ENCODE data around the gene SLC8A3. TPM values are rescaled to one million over a fixed set of nuclear protein-coding genes. Genes with fewer than 3 reads are reported as not detected.

SLC8A3 gene
- total and polyA plus RNA-seq, 2 donors (not counting 3 experiments of a cell fraction or from before 2014, with no cell fraction given) = not detected

DNA sequence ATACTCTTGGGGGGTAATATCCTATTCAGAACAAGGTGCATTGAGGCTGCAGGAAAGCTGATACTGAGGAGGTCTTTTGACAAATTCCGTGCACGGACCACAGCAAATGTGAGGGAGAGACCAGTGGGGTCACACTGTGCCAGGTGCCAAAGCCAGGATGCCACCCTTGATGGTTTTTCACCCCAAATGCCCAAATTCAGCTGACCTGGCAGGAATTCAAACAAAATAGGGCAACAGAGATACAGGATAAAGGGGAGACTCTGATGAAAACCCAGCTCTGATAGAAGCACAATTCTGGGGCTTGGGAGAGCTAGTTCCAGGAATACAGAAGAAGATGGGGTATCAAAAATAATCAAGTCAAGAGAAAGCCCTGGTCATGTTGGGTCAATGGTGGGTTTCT lies 55.3 kb downstream of the SLC8A3 start:
- H3K36me3 ChIP-seq (ENCODE audit: control insufficient read depth in 2 of 2, extremely low read depth in 1 of 2, insufficient read depth in 2 of 2, low read length in 2 of 2) = no peaks in the 10 kb centered on the region
- CTCF ChIA-PET = no interaction called here
- no peak overlapping the region for H3K27ac ChIP-seq (ENCODE audit: insufficient read depth, low read depth, low read length)
- FAIRE-seq = no peak
- H3K9me1 ChIP-seq (replicated peaks; ENCODE audit: control insufficient read depth, extremely low read depth, insufficient read depth, low read length) = no peaks in the 10 kb centered on the region
- H3K4me2 ChIP-seq (ENCODE audit: insufficient read depth, low read length) = no peak overlapping the region
- no peak overlapping the region for H3K4me3 ChIP-seq (replicated peaks in 1 of 3; ENCODE audit: insufficient read depth in 1 of 3, low read depth in 1 of 3, low read length in 3 of 3)
- H3K27me3 ChIP-seq (ENCODE audit: control insufficient read depth in 2 of 2, insufficient read depth in 2 of 2, low read length in 2 of 2) = no peaks in the 10 kb centered on the region
- no peaks in the 10 kb centered on the region for H3K9me3 ChIP-seq (replicated peaks; ENCODE audit: control insufficient read depth, insufficient read depth, low read length)
- H3K4me1 ChIP-seq (ENCODE audit: control insufficient read depth, extremely low read depth, insufficient read depth, low read length) = no peaks in the 10 kb centered on the region
- H4K20me1 ChIP-seq (replicated peaks; ENCODE audit: control insufficient read depth, extremely low read depth, insufficient read depth, low read length) = no peaks in the 10 kb centered on the region
- dilution Hi-C loops (cut with MboI; ENCODE audit: extremely low pct_ligation_motif_present, low sequenced_read_pairs) = no loop called here
- no peaks in the 10 kb centered on the region for H3K79me2 ChIP-seq (ENCODE audit: control insufficient read depth, insufficient read depth, low read length)
- H2AFZ ChIP-seq (ENCODE audit: low read depth, low read length) = no peak overlapping the region
- no peak for TF ChIP-seq GATA2 (IDR thresholded peaks at IDR 0.05; ENCODE audit: insufficient read depth, insufficient read length, low read depth, low read length)
- no peak for TF ChIP-seq MYC (IDR thresholded peaks at IDR 0.05; ENCODE audit: low read depth, low read length)
- TF ChIP-seq POLR2AphosphoS5 (IDR thresholded peaks at IDR 0.05; ENCODE audit: insufficient read depth, low read depth, low read length) = no peak
- TF ChIP-seq POLR2A (IDR thresholded peaks at IDR 0.05; ENCODE audit: low read depth, low read length) = no peak
- no peak for TF ChIP-seq FOS (IDR thresholded peaks at IDR 0.05; ENCODE audit: borderline replicate concordance, insufficient read depth, low read length)
- TF ChIP-seq, protein P1, sequence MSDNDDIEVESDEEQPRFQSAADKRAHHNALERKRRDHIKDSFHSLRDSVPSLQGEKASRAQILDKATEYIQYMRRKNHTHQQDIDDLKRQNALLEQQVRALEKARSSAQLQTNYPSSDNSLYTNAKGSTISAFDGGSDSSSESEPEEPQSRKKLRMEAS (IDR thresholded peaks at IDR 0.05; ENCODE audit: insufficient read depth, insufficient read length) = no peak
- TF ChIP-seq, protein P2, sequence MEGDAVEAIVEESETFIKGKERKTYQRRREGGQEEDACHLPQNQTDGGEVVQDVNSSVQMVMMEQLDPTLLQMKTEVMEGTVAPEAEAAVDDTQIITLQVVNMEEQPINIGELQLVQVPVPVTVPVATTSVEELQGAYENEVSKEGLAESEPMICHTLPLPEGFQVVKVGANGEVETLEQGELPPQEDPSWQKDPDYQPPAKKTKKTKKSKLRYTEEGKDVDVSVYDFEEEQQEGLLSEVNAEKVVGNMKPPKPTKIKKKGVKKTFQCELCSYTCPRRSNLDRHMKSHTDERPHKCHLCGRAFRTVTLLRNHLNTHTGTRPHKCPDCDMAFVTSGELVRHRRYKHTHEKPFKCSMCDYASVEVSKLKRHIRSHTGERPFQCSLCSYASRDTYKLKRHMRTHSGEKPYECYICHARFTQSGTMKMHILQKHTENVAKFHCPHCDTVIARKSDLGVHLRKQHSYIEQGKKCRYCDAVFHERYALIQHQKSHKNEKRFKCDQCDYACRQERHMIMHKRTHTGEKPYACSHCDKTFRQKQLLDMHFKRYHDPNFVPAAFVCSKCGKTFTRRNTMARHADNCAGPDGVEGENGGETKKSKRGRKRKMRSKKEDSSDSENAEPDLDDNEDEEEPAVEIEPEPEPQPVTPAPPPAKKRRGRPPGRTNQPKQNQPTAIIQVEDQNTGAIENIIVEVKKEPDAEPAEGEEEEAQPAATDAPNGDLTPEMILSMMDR (IDR thresholded peaks at IDR 0.05; ENCODE audit: extremely low read depth in 1 of 2, insufficient read depth in 1 of 2, low read depth in 1 of 2, low read length in 2 of 2) = no peak
- no peak for TF ChIP-seq EZH2 (IDR thresholded peaks at IDR 0.05; ENCODE audit: borderline replicate concordance, low read depth, low read length, severe bottlenecking)
- no peak for TF ChIP-seq JUN (IDR thresholded peaks at IDR 0.05; ENCODE audit: borderline replicate concordance, insufficient read depth, insufficient read length, low read depth)
- BruUV-seq (replicated peaks) = no TSS peak
- intact Hi-C loops (cut with micrococcal nuclease) = no loop called here
- POLR2A ChIA-PET = no interaction called here
- DNase-seq (ENCODE audit: low read depth, low spot score) = no peak
- no peak overlapping the region for H3K9ac ChIP-seq (replicated peaks; ENCODE audit: extremely low read depth, insufficient read depth, low read length)

Data from endothelial cell of umbilical vein (primary cell).